H1 (cell line): ENCODE data around the gene TCF7. TPM values are rescaled to one million over a fixed set of nuclear protein-coding genes. Genes with fewer than 3 reads are reported as not detected.

Experiments
- CTCF ChIA-PET: fragments of 300-600 bp; sonication (Branson Sonifier 250); formaldehyde crosslinking; loops from one replicate; lab custom pipeline; 2021; ENCODE audit not compliant: partially characterized antibody; lab: Charles Lee
- POLR2A ChIA-PET: fragments of 300-600 bp; sonication (Branson Sonifier 250); formaldehyde crosslinking; loops from one replicate; lab custom pipeline; 2021; ENCODE audit warnings: inconsistent platforms; ENCODE audit not compliant: partially characterized antibody; lab: Charles Lee
- DNase-seq, 2 experiments: peaks; one replicate each; pipeline versions ENCODE4 v3.0.0 to v3.0.0-alpha.2; 2010 to 2022; ENCODE audit warnings: low spot score in 2 of 2, low read depth in 1 of 2, mixed read lengths in 1 of 2
- FAIRE-seq: peaks from 2 replicates; lab custom pipeline; 2011; peaks lifted over from hg19 to GRCh38; lab: Jason Lieb, UNC
- H2AFZ ChIP-seq: 2 replicates; pipeline ENCODE4 v1.8.1; 2012; ENCODE audit warnings: low read length, inconsistent platforms
- H2AK5ac ChIP-seq: 2 replicates; pipeline ENCODE4 v1.6.1; 2013; ENCODE audit warnings: low read depth, low read length
- H2BK120ac ChIP-seq: replicated peaks from 2 replicates; pipeline ENCODE3; 2013; ENCODE audit warnings: low read depth, low read length, inconsistent platforms
- H2BK12ac ChIP-seq: 2 replicates; pipeline ENCODE4 v1.6.1; 2013; ENCODE audit warnings: low read depth, low read length
- H2BK15ac ChIP-seq: 2 replicates; pipeline ENCODE4 v1.6.1; 2013; ENCODE audit warnings: low read length
- H2BK20ac ChIP-seq: 2 replicates; pipeline ENCODE4 v1.6.1; 2013; ENCODE audit warnings: low read length
- H2BK5ac ChIP-seq: 2 replicates; pipeline ENCODE4 v1.6.1; 2013; ENCODE audit warnings: low read depth, low read length
- H3K14ac ChIP-seq: 2 replicates; pipeline ENCODE4 v1.6.1; 2013; ENCODE audit warnings: inconsistent platforms; ENCODE audit not compliant: insufficient read length
- H3K18ac ChIP-seq: 2 replicates; pipeline ENCODE4 v1.6.1; 2013; ENCODE audit warnings: low read length; ENCODE audit errors: extremely low read depth
- H3K23ac ChIP-seq: 2 replicates; pipeline ENCODE4 v1.6.1; 2013; ENCODE audit warnings: inconsistent platforms; ENCODE audit not compliant: insufficient read length
- H3K23me2 ChIP-seq: 2 replicates; pipeline ENCODE4 v1.6.1; 2013; ENCODE audit warnings: low read depth, low read length
- H3K27ac ChIP-seq: 2 replicates; pipeline ENCODE4 v1.6.1; 2011; ENCODE audit warnings: low read depth, low read length, inconsistent platforms
- H3K27me3 ChIP-seq, 4 experiments: replicated peaks in 1 of 4; 1 replicate in 1 of 4; 2 replicates in 3 of 4; pipeline versions ENCODE4 v1.6.1 to v1.8.1; 2011 to 2013; ENCODE audit warnings: low read length in 3 of 4, mild to moderate bottlenecking in 3 of 4, inconsistent platforms in 2 of 4, mixed read lengths in 2 of 4, moderate library complexity in 1 of 4; ENCODE audit not compliant: control insufficient read depth in 3 of 4, insufficient read depth in 3 of 4; ENCODE audit errors: extremely low read depth in 1 of 4
- H3K36me3 ChIP-seq, 4 experiments: 2 replicates each; pipeline versions ENCODE4 v1.6.1 to v1.8.1; 2011 to 2013; ENCODE audit warnings: mild to moderate bottlenecking in 4 of 4, low read length in 3 of 4, moderate library complexity in 2 of 4, control low read depth in 1 of 4, inconsistent platforms in 1 of 4; ENCODE audit not compliant: insufficient read depth in 4 of 4, control insufficient read depth in 2 of 4
- H3K4ac ChIP-seq: replicated peaks from 2 replicates; pipeline ENCODE3; 2013; ENCODE audit warnings: low read length, low read depth, mixed read lengths, inconsistent platforms; ENCODE audit not compliant: insufficient read length
- H3K4me1 ChIP-seq, 4 experiments: replicated peaks in 1 of 4; 1 replicate in 1 of 4; 2 replicates in 3 of 4; pipeline versions ENCODE4 v1.6.1 to v1.8.1; 2011 to 2013; ENCODE audit warnings: low read length in 3 of 4, inconsistent platforms in 2 of 4, mixed read lengths in 1 of 4; ENCODE audit not compliant: insufficient read depth in 4 of 4, control insufficient read depth in 3 of 4
- H3K4me2 ChIP-seq, 2 experiments: 2 replicates each; pipeline versions ENCODE4 v1.6.1 to v1.8.1; 2011 to 2013; ENCODE audit warnings: low read depth in 2 of 2, low read length in 2 of 2, control low read depth in 1 of 2, inconsistent platforms in 1 of 2, mild to moderate bottlenecking in 1 of 2; ENCODE audit not compliant: insufficient read depth in 1 of 2
- H3K4me3 ChIP-seq, 4 experiments: fragments of 200-600, 300-600 bp in 1 of 4; sonication (generic), shearing (Covaris generic), sonication (Bioruptor Twin) in 1 of 4; 2 replicates each; pipeline versions ENCODE4 v1.5.1 to v1.8.1; 2011 to 2016; ENCODE audit warnings: low read length in 4 of 4, low read depth in 3 of 4, control low read depth in 2 of 4, inconsistent platforms in 2 of 4, mild to moderate bottlenecking in 2 of 4, mixed read lengths in 1 of 4, moderate library complexity in 1 of 4; ENCODE audit not compliant: insufficient read depth in 2 of 4; ENCODE audit errors: extremely low read depth in 1 of 4
- H3K56ac ChIP-seq: replicated peaks from 2 replicates; pipeline ENCODE3; 2013; ENCODE audit warnings: low read depth, mild to moderate bottlenecking, mixed read lengths, low read length, inconsistent platforms; ENCODE audit not compliant: insufficient read length
- H3K79me1 ChIP-seq: 2 replicates; pipeline ENCODE4 v1.6.1; 2013; ENCODE audit warnings: low read depth, low read length, control low read depth
- H3K79me2 ChIP-seq, 2 experiments: 2 replicates each; pipeline versions ENCODE4 v1.6.1 to v1.8.1; 2012 to 2013; ENCODE audit warnings: low read length in 2 of 2, mild to moderate bottlenecking in 2 of 2, inconsistent platforms in 1 of 2; ENCODE audit not compliant: insufficient read depth in 2 of 2, control insufficient read depth in 1 of 2
- H3K9ac ChIP-seq, 4 experiments: replicated peaks in 1 of 4; 1 replicate in 1 of 4; 2 replicates in 3 of 4; pipeline versions ENCODE4 v1.6.1 to v1.8.1; 2011 to 2013; ENCODE audit warnings: low read depth in 3 of 4, low read length in 3 of 4, control low read depth in 2 of 4, mild to moderate bottlenecking in 2 of 4, moderate library complexity in 2 of 4, inconsistent platforms in 1 of 4; ENCODE audit errors: extremely low read depth in 1 of 4
- H3K9me3 ChIP-seq, 2 experiments: 2 replicates each; pipeline versions ENCODE4 v1.6.1 to v1.8.1; 2012 to 2013; ENCODE audit warnings: mild to moderate bottlenecking in 2 of 2, moderate library complexity in 2 of 2, control low read depth in 1 of 2, inconsistent platforms in 1 of 2, low read depth in 1 of 2, low read length in 1 of 2, mixed read lengths in 1 of 2; ENCODE audit not compliant: insufficient read depth in 2 of 2
- H4K20me1 ChIP-seq, 2 experiments: replicated peaks in 1 of 2; 2 replicates each; pipeline versions ENCODE3 to v1.8.1; 2011 to 2013; ENCODE audit warnings: inconsistent platforms in 2 of 2, low read length in 2 of 2, mild to moderate bottlenecking in 1 of 2; ENCODE audit not compliant: insufficient read depth in 2 of 2, control insufficient read depth in 1 of 2
- H4K5ac ChIP-seq: 2 replicates; pipeline ENCODE4 v1.6.1; 2013; ENCODE audit warnings: low read length, low read depth, mixed read lengths, inconsistent platforms; ENCODE audit not compliant: insufficient read length
- H4K8ac ChIP-seq: 2 replicates; pipeline ENCODE4 v1.8.0; 2013; ENCODE audit warnings: mild to moderate bottlenecking, moderate library complexity, low read length, inconsistent platforms; ENCODE audit not compliant: insufficient read depth; ENCODE audit errors: extremely low read depth
- H4K91ac ChIP-seq: replicated peaks from 2 replicates; pipeline ENCODE3; 2013; ENCODE audit warnings: low read length, mixed read lengths, inconsistent platforms; ENCODE audit not compliant: insufficient read length
- EGR1 ChIP-seq: IDR thresholded peaks from 2 replicates; pipeline ENCODE4 v1.6.1; 2011; ENCODE audit warnings: low read depth, low read length, borderline replicate concordance
- POLR2AphosphoS5 ChIP-seq: IDR thresholded peaks from 2 replicates; pipeline ENCODE4 v1.6.1; 2011; ENCODE audit warnings: low read depth, low read length
- WGBS, 2 experiments: shearing (Covaris generic) in 1 of 2; methylation state at CpG; one replicate each; pipeline versions ENCODE4 v1.1.6 to v1.1.7; 2013 to 2015; ENCODE audit warnings: low lambda C conversion rate in 2 of 2, mixed read lengths in 2 of 2, inconsistent platforms in 1 of 2, low coverage in 1 of 2, missing lambda C conversion rate in 1 of 2; ENCODE audit not compliant: insufficient replicate concordance in 2 of 2, insufficient coverage in 1 of 2, insufficient read length in 1 of 2; ENCODE audit errors: extremely low coverage in 1 of 2, missing lambda C conversion rate in 1 of 2; 5-methylcytosine and 5-hydroxymethylcytosine counted together
- polyA plus RNA-seq, 7 experiments: library from polyadenylated mRNA; depleted of rRNA in 3 of 7; stranded (reverse) in 5 of 7; unstranded in 2 of 7; fragments of >200 nt in 5 of 7; fragments of 200-250 nt in 2 of 7; gene quantifications; 1 replicate in 5 of 7; 2 replicates in 1 of 7; 4 replicates in 1 of 7; pipeline versions ENCODE4 v1.2.1 to v1.2.3, GENCODE V29; 2011 to 2013; ENCODE audit warnings: missing spikeins in 2 of 7, mixed read lengths in 2 of 7
- total RNA-seq: library from RNA; stranded (reverse); fragmentation: NEBNext Ultra II Directional; extraction: Animal tissue kit (Norgen Biotek cat#: 25700); gene quantifications from 2 replicates; pipeline ENCODE4 v1.2.1, GENCODE V29; 2021

Gene TCF7
- total and polyA plus RNA-seq, 2 of the 8 experiments (the other 6 are each of a cell fraction or from before 2014, with no cell fraction given): 4.7 to 8.5 TPM

DNA sequence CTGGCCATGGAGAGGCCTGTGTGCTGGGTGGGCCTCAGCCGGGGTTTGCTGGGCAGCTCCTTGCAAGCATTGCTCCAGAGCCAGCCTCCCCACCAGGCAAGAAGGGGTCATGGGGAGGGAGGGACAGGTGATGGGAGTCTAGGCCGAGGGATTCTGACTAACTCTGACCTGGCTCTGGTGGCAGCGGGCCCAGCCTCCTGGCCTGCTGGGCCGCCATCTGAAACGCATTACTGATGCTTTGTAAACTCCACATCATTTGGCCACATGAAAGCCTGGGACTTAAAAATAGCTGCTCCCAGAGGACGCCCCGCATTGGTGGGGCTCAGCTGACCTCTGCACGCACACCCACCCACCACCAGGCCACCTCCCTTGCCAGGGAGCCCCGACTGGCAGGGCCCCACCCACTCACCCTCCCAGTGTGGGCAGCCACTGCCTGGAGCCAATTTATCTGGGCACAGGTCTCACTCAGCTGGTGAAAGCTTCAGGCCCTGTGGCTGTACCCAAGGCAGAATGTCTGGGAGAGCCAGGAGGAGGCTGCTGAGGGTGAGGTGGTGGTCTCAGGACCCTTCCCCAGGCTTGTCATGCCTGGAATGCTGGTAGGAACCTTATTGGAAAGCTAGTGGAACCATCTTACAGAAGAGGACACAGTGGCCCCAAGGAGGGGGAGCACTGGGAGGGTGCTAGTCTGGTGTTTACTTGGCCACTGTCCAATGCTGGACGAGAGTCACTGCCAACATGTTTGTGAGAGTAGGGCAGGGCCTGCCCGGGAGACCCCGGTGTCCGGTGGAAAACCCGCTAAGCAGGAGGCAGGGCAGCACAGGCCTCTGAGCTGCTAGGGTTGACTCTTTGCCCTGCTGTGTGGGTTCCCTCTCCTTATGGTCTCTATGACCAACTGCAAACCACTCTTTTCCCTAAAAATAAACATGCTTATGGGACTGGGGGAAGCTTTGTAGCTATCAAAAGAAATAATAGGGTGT, 10.8 kb downstream of the TCF7 start:
- no peak overlapping the region for H4K5ac ChIP-seq
- H2AK5ac ChIP-seq: no peak overlapping the region
- 92% methylated on average over 11 of the region's 14 CpGs; no CpG with 5 or more reads in 1 of the 2 experiments for WGBS, 2 experiments
- H4K20me1 ChIP-seq: peaks cover 10 to 19% of the 10 kb centered on the region in 2 experiments
- no peaks in the 10 kb centered on the region for H3K27me3 ChIP-seq
- no peaks in the 10 kb centered on the region; a peak in 1 of 7 replicates for H3K4me1 ChIP-seq
- H4K8ac ChIP-seq: no peak overlapping the region
- no peak overlapping the region for H3K9ac ChIP-seq
- no peaks in the 10 kb centered on the region for H3K36me3 ChIP-seq
- no peak overlapping the region for H3K4ac ChIP-seq
- no peak overlapping the region for H2BK12ac ChIP-seq
- H2BK15ac ChIP-seq: no peak overlapping the region
- H3K27ac ChIP-seq: no peak overlapping the region
- H3K79me1 ChIP-seq: peaks cover 4% of the 10 kb centered on the region; the same call in 1 of the 2 replicates
- no peak overlapping the region for H3K23ac ChIP-seq
- FAIRE-seq (no peak), DNase-seq (no peak)
- H3K4me3 ChIP-seq: no peak overlapping the region
- no peaks in the 10 kb centered on the region for H3K23me2 ChIP-seq
- no peak overlapping the region for H3K18ac ChIP-seq
- no peak overlapping the region for H3K14ac ChIP-seq
- no peak overlapping the region for H3K56ac ChIP-seq
- no peak overlapping the region for H2BK20ac ChIP-seq
- no peak overlapping the region for H4K91ac ChIP-seq
- H2AFZ ChIP-seq: no peak overlapping the region
- no peak overlapping the region for H3K4me2 ChIP-seq
- H2BK120ac ChIP-seq: no peak overlapping the region
- CTCF ChIA-PET: interaction anchor here (0.8 to 21.7 kb wide), 8 partner anchors 7 to 147 kb away, joined by 3 to 270 read pairs (median 6); no protein-coding TSS in a partner anchor
- no peaks in the 10 kb centered on the region for H3K9me3 ChIP-seq
- POLR2A ChIA-PET: interaction anchor here (2.3 kb wide), 1 partner anchor 24 kb away, joined by 7 read pairs; no protein-coding TSS in a partner anchor
- no peak overlapping the region for H2BK5ac ChIP-seq
- H3K79me2 ChIP-seq: no peaks in the 10 kb centered on the region
- TF ChIP-seq EGR1: no peak
- TF ChIP-seq POLR2AphosphoS5: no peak
